Measurements from ENCODE around the gene BABAM1.
"Not testable (repeated sequence)": the region's sequence is repeated elsewhere in the genome, so short reads cannot be mapped to it uniquely, and the experiment has no call there.

BABAM1 gene

GRCh38 chr19:17275441-17276175 is 8.4 kb downstream of the BABAM1 start:
- no peak for DNase-seq (ENCODE audit: low spot score)

- no peak for DNase-seq (ENCODE audit: low spot score)
Observed at GRCh38 chr19:17279436-17279835, 12.2 kb downstream of the BABAM1 start.

GRCh38 chr19:17281391-17282304 is 14.4 kb downstream of the BABAM1 start, which contains the start of gene ANKLE1:
ANKLE1 (plus strand) TSS chr19:17281901; CDS start chr19:17281921, 20 bp downstream.
- no peak for DNase-seq (ENCODE audit: low spot score)

GRCh38 chr19:17282488-17283125 is 15.4 kb downstream of the BABAM1 start:
- DNase-seq (ENCODE audit: low spot score) = peak; percentile 71

- DNase-seq (ENCODE audit: low spot score) = no peak
Observed at GRCh38 chr19:17283504-17283996, 16.3 kb downstream of the BABAM1 start.

GRCh38 chr19:17285415-17286135 is 18.3 kb downstream of the BABAM1 start:
- DNase-seq (ENCODE audit: low spot score) = no peak

- no peak for DNase-seq (ENCODE audit: low spot score)
Observed at GRCh38 chr19:17286263-17286662, 19.0 kb downstream of the BABAM1 start.

GRCh38 chr19:17286752-17287151 is 19.5 kb downstream of the BABAM1 start:
- DNase-seq (ENCODE audit: low spot score) = no peak

GRCh38 chr19:17289489-17289888 is 22.2 kb downstream of the BABAM1 start:
- peak; percentile 61 for DNase-seq (ENCODE audit: low spot score)

GRCh38 chr19:17292301-17293074 is 25.2 kb downstream of the BABAM1 start:
- DNase-seq (ENCODE audit: low spot score) = peak; percentile 86

GRCh38 chr19:17293605-17294004 is 26.4 kb downstream of the BABAM1 start:
- DNase-seq (ENCODE audit: low spot score) = no peak

- peak; percentile 35 for DNase-seq (ENCODE audit: low spot score)
Observed at GRCh38 chr19:17294051-17294891, 27.0 kb downstream of the BABAM1 start.

GRCh38 chr19:17295551-17295950 is 28.3 kb downstream of the BABAM1 start:
- DNase-seq (ENCODE audit: low spot score) = not testable (repeated sequence)

GRCh38 chr19:17296273-17296672 is 29.0 kb downstream of the BABAM1 start:
- DNase-seq (ENCODE audit: low spot score) = peak; percentile 66

- DNase-seq (ENCODE audit: low spot score) = no peak
Observed at GRCh38 chr19:17296976-17297375, 29.7 kb downstream of the BABAM1 start.

- no peak for DNase-seq (ENCODE audit: low spot score)
Observed at GRCh38 chr19:17300992-17301619, 33.9 kb downstream of the BABAM1 start.

GRCh38 chr19:17302391-17303166 is 35.3 kb downstream of the BABAM1 start:
- no peak for DNase-seq (ENCODE audit: low spot score)

GRCh38 chr19:17303167-17303939 is 36.1 kb downstream of the BABAM1 start, which contains the start of gene ABHD8:
ABHD8 (minus strand) TSS chr19:17303425; CDS start chr19:17301616, 1,809 bp downstream.
- DNase-seq (ENCODE audit: low spot score) = peak; percentile 90

Measured in kidney capillary endothelial cell (primary cell).